SK-N-SH (cell line): ENCODE results near the gene EFNB2. TPM values are rescaled to one million over a fixed set of nuclear protein-coding genes. Genes with fewer than 3 reads are reported as not detected.

Experiments
- CTCF ChIA-PET: fragments of 300-600, 350-600 bp; formaldehyde crosslinking; extraction: SDS; loops from one replicate; lab custom pipeline; 2021; lab: Yijun Ruan, JAX
- POLR2A ChIA-PET: fragments of 350-600 bp; sonication (Branson Sonifier 250); formaldehyde crosslinking; extraction: SDS; loops from one replicate; lab custom pipeline; 2020; ENCODE audit warnings: antibody characterized with exemption, inconsistent platforms; lab: Yijun Ruan, JAX
- DNase-seq: peaks from one replicate; pipeline ENCODE4 v3.0.0; 2012
- H2AFZ ChIP-seq: fragments of 200-600 bp; sonication (generic); 2 replicates; pipeline ENCODE4 v1.8.1; 2016; ENCODE audit warnings: antibody characterized with exemption, mild to moderate bottlenecking, low read depth
- H3F3A ChIP-seq: fragments of 200-600 bp; sonication (generic); replicated peaks from 2 replicates; pipeline ENCODE3; 2016; ENCODE audit warnings: antibody characterized with exemption, mild to moderate bottlenecking; ENCODE audit not compliant: insufficient read depth
- H3K27ac ChIP-seq, 2 experiments: fragments of 200-500 bp in 1 of 2; fragments of 200-600 bp in 1 of 2; sonication (Bioruptor generic) in 1 of 2; sonication (generic), shearing (Covaris generic) in 1 of 2; 2 replicates each; pipeline versions ENCODE4 v1.5.1 to v1.6.1; 2014 to 2016; ENCODE audit warnings: low read depth in 2 of 2, inconsistent platforms in 1 of 2, low read length in 1 of 2, mild to moderate bottlenecking in 1 of 2, mixed read lengths in 1 of 2
- H3K27me3 ChIP-seq: fragments of 200-600 bp; sonication (generic), shearing (Covaris generic); 2 replicates; pipeline ENCODE4 v1.6.1; 2016; ENCODE audit warnings: mixed run types; ENCODE audit not compliant: insufficient read depth
- H3K36me3 ChIP-seq, 2 experiments: fragments of 200-500 bp in 1 of 2; fragments of 200-600 bp in 1 of 2; sonication (Bioruptor generic) in 1 of 2; sonication (generic) in 1 of 2; replicated peaks in 1 of 2; 2 replicates each; pipeline versions ENCODE3 to v1.5.1; 2014 to 2016; ENCODE audit warnings: low read length in 1 of 2, mild to moderate bottlenecking in 1 of 2; ENCODE audit not compliant: insufficient read depth in 2 of 2, control insufficient read depth in 1 of 2
- H3K4me1 ChIP-seq, 2 experiments: fragments of 200-500 bp in 1 of 2; fragments of 200-600 bp in 1 of 2; sonication (Bioruptor generic) in 1 of 2; sonication (generic), shearing (Covaris generic) in 1 of 2; 2 replicates each; pipeline versions ENCODE4 v1.5.1 to v1.6.1; 2014 to 2016; ENCODE audit warnings: low read depth in 1 of 2, low read length in 1 of 2, mixed run types in 1 of 2; ENCODE audit not compliant: insufficient read depth in 2 of 2, control insufficient read depth in 1 of 2
- H3K4me2 ChIP-seq: fragments of 200-600 bp; sonication (generic), shearing (Covaris generic); 2 replicates; pipeline ENCODE4 v1.6.1; 2017; ENCODE audit warnings: mixed run types
- H3K4me3 ChIP-seq, 2 experiments: fragments of 200-500 bp in 1 of 2; fragments of 200-600 bp in 1 of 2; sonication (Bioruptor generic) in 1 of 2; sonication (generic), shearing (Covaris generic) in 1 of 2; 2 replicates each; pipeline versions ENCODE4 v1.5.1 to v1.8.1; 2014 to 2016; ENCODE audit warnings: low read depth in 2 of 2, inconsistent platforms in 1 of 2, low read length in 1 of 2, mild to moderate bottlenecking in 1 of 2, mixed read lengths in 1 of 2, moderate library complexity in 1 of 2
- H3K79me2 ChIP-seq: fragments of 200-600 bp; sonication (generic); 2 replicates; pipeline ENCODE4 v1.8.1; 2017; ENCODE audit warnings: mild to moderate bottlenecking; ENCODE audit not compliant: insufficient read depth
- H3K9ac ChIP-seq: fragments of 200-600 bp; sonication (generic); 2 replicates; pipeline ENCODE4 v1.6.1; 2017; ENCODE audit warnings: mixed run types
- H3K9me2 ChIP-seq: fragments of 200-600 bp; sonication (generic); 2 replicates; pipeline ENCODE4 v1.6.1; 2017; ENCODE audit warnings: mixed run types
- H3K9me3 ChIP-seq: fragments of 200-600 bp; sonication (generic); 2 replicates; pipeline ENCODE4 v1.6.1; 2017; ENCODE audit warnings: mixed run types, mild to moderate bottlenecking, moderate library complexity
- H4K20me1 ChIP-seq: fragments of 200-600 bp; sonication (generic); 2 replicates; pipeline ENCODE4 v1.6.1; 2017; ENCODE audit warnings: mild to moderate bottlenecking, mixed run types; ENCODE audit not compliant: insufficient read depth
- CTCF ChIP-seq: fragments of 200-600 bp; sonication (generic); IDR thresholded peaks from 2 replicates; pipeline ENCODE4 v1.6.1; 2017; ENCODE audit warnings: antibody characterized with exemption, mild to moderate bottlenecking, moderate library complexity
- ELF1 ChIP-seq: IDR thresholded peaks from 2 replicates; pipeline ENCODE4 v1.4.0; 2012
- EP300 ChIP-seq, 2 experiments: IDR thresholded peaks; 2 replicates each; pipeline versions ENCODE4 v1.4.0 to v1.6.1; 2012; ENCODE audit warnings: borderline replicate concordance in 1 of 2, low read depth in 1 of 2, low read length in 1 of 2
- FOSL2 ChIP-seq: IDR thresholded peaks from 2 replicates; pipeline ENCODE4 v1.4.0; 2012; ENCODE audit warnings: low read depth, mild to moderate bottlenecking, moderate library complexity, borderline replicate concordance
- IRF3 ChIP-seq: fragments of 150-350 bp; IDR thresholded peaks from 2 replicates; pipeline ENCODE4 v1.6.1; 2016; ENCODE audit warnings: mild to moderate bottlenecking, low read depth, low read length
- MAX ChIP-seq: IDR thresholded peaks from 2 replicates; pipeline ENCODE4 v1.4.0; 2012; ENCODE audit warnings: low read depth
- MXI1 ChIP-seq: IDR thresholded peaks from 2 replicates; pipeline ENCODE4 v1.6.1; 2012; ENCODE audit warnings: mild to moderate bottlenecking, low read depth, low read length, improper control_type of control experiment
- NRF1 ChIP-seq: IDR thresholded peaks from 2 replicates; pipeline ENCODE4 v1.6.1; 2012; ENCODE audit warnings: low read depth, mild to moderate bottlenecking, low read length
- POLR2AphosphoS5 ChIP-seq: IDR thresholded peaks from 2 replicates; pipeline ENCODE4 v1.6.1; 2012; ENCODE audit warnings: low read depth, low read length
- RAD21 ChIP-seq: IDR thresholded peaks from 2 replicates; pipeline ENCODE4 v1.6.1; 2012; ENCODE audit warnings: mild to moderate bottlenecking, low read length
- RCOR1 ChIP-seq: fragments of 150-350 bp; IDR thresholded peaks from 2 replicates; pipeline ENCODE4 v1.6.1; 2017; ENCODE audit warnings: antibody characterized with exemption, low read length
- RFX5 ChIP-seq: IDR thresholded peaks from 2 replicates; pipeline ENCODE4 v1.6.1; 2012; ENCODE audit warnings: mild to moderate bottlenecking, improper control_type of control experiment, low read length
- RXRA ChIP-seq: IDR thresholded peaks from 2 replicates; pipeline ENCODE4 v1.4.0; 2012; ENCODE audit warnings: low read depth, mild to moderate bottlenecking, borderline replicate concordance
- SMC3 ChIP-seq: IDR thresholded peaks from 2 replicates; pipeline ENCODE4 v1.6.1; 2012; ENCODE audit warnings: low read depth, low read length, improper control_type of control experiment
- USF2 ChIP-seq: fragments of 150-350 bp; IDR thresholded peaks from 2 replicates; pipeline ENCODE4 v1.6.1; 2017; ENCODE audit warnings: antibody characterized with exemption, low read length, low read depth, borderline replicate concordance
- YY1 ChIP-seq: IDR thresholded peaks from 2 replicates; pipeline ENCODE4 v1.4.0; 2012; ENCODE audit warnings: low read depth, mild to moderate bottlenecking
- ZBTB33 ChIP-seq: IDR thresholded peaks from 2 replicates; pipeline ENCODE4 v1.4.0; 2012; ENCODE audit warnings: low read depth, borderline replicate concordance
- WGBS: methylation state at CpG from one replicate; pipeline ENCODE4 v1.1.6; 2017; ENCODE audit warnings: low lambda C conversion rate; 5-methylcytosine and 5-hydroxymethylcytosine counted together
- polyA plus RNA-seq, 3 experiments: library from polyadenylated mRNA; depleted of rRNA; stranded (reverse); fragments of >200 nt; gene quantifications; 2 replicates each; pipeline ENCODE4 v1.2.3, GENCODE V29; 2012

The EFNB2 gene
- polyA plus RNA-seq, 1 of the 3 experiments (the other 2 are of a cell fraction), result 3.0 TPM

GRCh38 chr13:106486287-106486686, 49.2 kb downstream of the EFNB2 start:
- H3K79me2 ChIP-seq, result no peaks in the 10 kb centered on the region
- H4K20me1 ChIP-seq, result no peaks in the 10 kb centered on the region
- no peak overlapping the region for H3K4me2 ChIP-seq
- CTCF ChIA-PET, result no interaction called here
- no peak overlapping the region for H2AFZ ChIP-seq
- 75% methylated on average over 2 of the region's 2 CpGs for WGBS
- H3K27me3 ChIP-seq, result no peaks in the 10 kb centered on the region
- no peaks in the 10 kb centered on the region for H3F3A ChIP-seq
- H3K4me3 ChIP-seq, result no peak overlapping the region
- H3K9me3 ChIP-seq, result no peaks in the 10 kb centered on the region
- POLR2A ChIA-PET, result interaction anchor here (1.0 kb wide), 1 partner anchor 170 kb away, joined by 3 read pairs; no protein-coding TSS in a partner anchor
- peaks cover 0 to 7% of the 10 kb centered on the region in 2 experiments; a peak in 2 of 4 replicates for H3K4me1 ChIP-seq
- no peak for TF ChIP-seq MAX
- TF ChIP-seq MXI1, result no peak
- TF ChIP-seq ELF1, result no peak
- TF ChIP-seq FOSL2, result no peak
- TF ChIP-seq RCOR1, result no peak
- TF ChIP-seq NRF1, result no peak
- no peak for TF ChIP-seq ZBTB33
- no peak for TF ChIP-seq RFX5
- TF ChIP-seq USF2, result no peak
- TF ChIP-seq POLR2AphosphoS5, result no peak
- DNase-seq, result no peak
- H3K9me2 ChIP-seq, result no peaks in the 10 kb centered on the region
- peaks cover 0 to 3% of the 10 kb centered on the region in 2 experiments for H3K36me3 ChIP-seq
- H3K9ac ChIP-seq, result no peak overlapping the region
- H3K27ac ChIP-seq, result no peak overlapping the region

GRCh38 chr13:106484537-106485193, 50.8 kb downstream of the EFNB2 start:
- 90% methylated on average over 12 of the region's 12 CpGs for WGBS
- Histone ChIP-seq H3K9ac (no peak overlapping the region), H3K4me2 (no peak overlapping the region), H3F3A (no peaks in the 10 kb centered on the region), H2AFZ (no peak overlapping the region), H3K27me3 (no peaks in the 10 kb centered on the region), H3K79me2 (no peaks in the 10 kb centered on the region), H3K27ac (no peak overlapping the region), H4K20me1 (no peaks in the 10 kb centered on the region), H3K4me3 (no peak overlapping the region), H3K9me3 (no peaks in the 10 kb centered on the region), H3K9me2 (no peaks in the 10 kb centered on the region), H3K36me3 (no peaks in the 10 kb centered on the region), H3K4me1 (no peaks in the 10 kb centered on the region; a peak in 2 of 4 replicates)
- ChIA-PET POLR2A (no interaction called here), CTCF (no interaction called here)
- no peak for DNase-seq
- TF ChIP-seq RXRA, result no peak
- TF ChIP-seq USF2, result no peak
- no peak for TF ChIP-seq YY1
- no peak for TF ChIP-seq CTCF
- no peak for TF ChIP-seq ZBTB33
- TF ChIP-seq SMC3, result no peak
- no peak for TF ChIP-seq IRF3
- no peak for TF ChIP-seq POLR2AphosphoS5
- no peak for TF ChIP-seq EP300 (IDR thresholded peaks at IDR 0.05; ENCODE audit: borderline replicate concordance in 1 of 2, low read depth in 1 of 2, low read length in 1 of 2)
- no peak for TF ChIP-seq RAD21
